ENCODE data around the gene CDH12. TPM values are rescaled to one million over a fixed set of nuclear protein-coding genes. Genes with fewer than 3 reads are reported as not detected.

Gene CDH12
- total RNA-seq, 1 experiment from 2014 or later: 0.22 TPM

GRCh38 chr5:22764736-22765135, 88.4 kb downstream of the CDH12 start:
- no peak for DNase-seq (ENCODE audit: low read depth)

- no peak for DNase-seq (ENCODE audit: low read depth)
Observed at GRCh38 chr5:22757776-22758175, 95.4 kb downstream of the CDH12 start.

- no peak for DNase-seq (ENCODE audit: low read depth)
Observed at GRCh38 chr5:22754155-22754554, 99.0 kb downstream of the CDH12 start.

- no peak for DNase-seq (ENCODE audit: low read depth)
Observed at GRCh38 chr5:22751536-22751935, 101.6 kb downstream of the CDH12 start.

- no peak for DNase-seq (ENCODE audit: low read depth)
Observed at GRCh38 chr5:22736443-22737003, 116.6 kb downstream of the CDH12 start.

DNA sequence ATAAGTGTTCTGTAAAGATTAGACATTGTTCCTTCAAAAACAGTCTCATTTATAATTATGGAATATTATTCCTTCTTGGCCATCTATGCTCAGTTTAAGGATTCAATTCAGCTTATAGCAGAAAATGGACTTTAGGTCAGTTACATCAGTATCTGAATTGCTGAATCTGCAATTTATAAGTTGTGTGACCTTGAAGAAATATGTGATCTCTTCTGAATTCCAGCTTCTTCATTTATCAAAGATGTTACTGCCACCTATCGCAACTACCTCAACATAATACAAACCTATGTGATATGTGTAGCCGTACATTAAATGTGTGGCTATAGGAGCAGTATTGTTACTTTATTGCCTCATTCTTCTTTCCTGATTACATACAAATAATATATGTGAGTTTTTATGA, 118.2 kb downstream of the CDH12 start:
- DNase-seq (ENCODE audit: low read depth): no peak

DNA sequence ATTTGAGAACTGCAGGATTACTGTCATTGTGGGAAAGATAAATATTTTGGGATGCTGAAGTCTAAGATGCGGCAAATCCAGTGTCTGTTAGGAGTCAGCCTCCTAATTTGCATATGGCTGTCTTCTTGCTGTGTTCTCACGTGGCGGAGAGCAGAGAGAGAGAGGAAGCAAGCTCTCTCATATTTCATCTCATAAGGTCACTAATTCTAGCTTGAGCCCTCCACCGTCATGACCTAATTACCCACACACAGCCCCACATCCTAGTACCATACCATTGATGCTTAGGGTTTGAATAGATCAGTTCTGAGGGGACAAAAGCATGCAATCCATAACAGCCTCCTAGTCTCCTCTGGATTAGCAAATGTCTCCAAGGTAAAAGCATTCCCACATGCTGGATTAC, 124.5 kb downstream of the CDH12 start:
- DNase-seq (ENCODE audit: low read depth): no peak

- no peak for DNase-seq (ENCODE audit: low read depth)
Observed at GRCh38 chr5:22722491-22722890, 130.7 kb downstream of the CDH12 start.

DNA sequence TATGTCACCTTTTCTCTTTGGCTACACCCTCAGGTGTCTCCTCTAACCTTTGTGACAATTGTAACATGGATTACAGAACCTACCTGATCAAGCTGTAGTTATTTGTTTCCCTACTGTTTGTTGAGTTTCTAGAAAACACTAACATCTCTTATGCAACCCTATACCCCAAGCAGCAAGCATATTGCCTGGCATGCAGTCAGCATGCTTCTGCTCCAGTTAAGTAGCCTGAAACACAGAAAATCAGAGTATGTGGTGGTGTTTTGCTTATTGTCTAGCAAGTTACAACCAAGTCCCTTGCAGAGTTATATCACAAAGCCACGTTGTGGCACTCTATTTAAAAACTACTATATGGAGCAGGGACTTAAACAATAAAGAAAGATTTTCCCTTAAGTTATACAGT, 131.1 kb downstream of the CDH12 start:
- no peak for DNase-seq (ENCODE audit: low read depth)

DNA sequence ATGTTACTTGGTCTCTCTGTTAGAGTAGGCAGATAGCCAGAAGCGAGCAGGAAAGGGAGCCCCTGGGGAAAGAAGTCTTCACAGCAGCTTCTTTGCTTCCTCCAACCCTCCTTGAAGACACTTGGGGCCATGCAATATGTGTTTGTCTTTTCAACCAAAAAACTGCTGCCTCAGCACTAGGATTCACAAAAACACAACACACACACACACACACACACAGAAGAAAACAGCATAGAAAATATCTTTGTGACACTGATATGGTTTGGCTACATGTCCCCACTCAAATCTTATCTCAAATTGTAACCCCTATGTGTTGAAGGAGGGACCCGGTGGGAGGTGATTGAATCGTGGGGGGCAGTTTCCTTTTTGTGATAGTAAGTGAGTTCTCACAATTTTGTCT, 133.3 kb downstream of the CDH12 start:
- DNase-seq (ENCODE audit: low read depth): no peak

DNA sequence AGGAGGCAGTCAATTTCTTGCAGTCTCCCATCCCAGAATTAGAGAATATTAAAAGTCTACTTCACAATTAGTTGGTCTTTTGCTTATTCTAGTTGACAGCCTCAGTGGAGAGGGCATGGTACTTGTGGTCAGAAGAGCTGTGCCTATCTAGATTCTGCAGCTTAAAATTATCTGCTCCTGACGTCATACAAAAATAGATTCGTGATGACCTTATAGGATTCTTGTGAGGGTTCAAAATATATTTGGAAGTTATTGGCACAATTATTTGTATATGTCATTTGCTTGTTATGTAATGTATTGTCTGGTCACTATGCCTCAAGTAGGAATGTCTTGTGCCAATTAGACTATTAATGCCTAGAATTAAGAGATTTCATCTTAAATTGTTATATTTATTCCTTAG, 142.5 kb downstream of the CDH12 start:
- DNase-seq (ENCODE audit: low read depth): no peak

- no peak for DNase-seq (ENCODE audit: low read depth)
Observed at GRCh38 chr5:22709743-22710142, 143.4 kb downstream of the CDH12 start.

DNA sequence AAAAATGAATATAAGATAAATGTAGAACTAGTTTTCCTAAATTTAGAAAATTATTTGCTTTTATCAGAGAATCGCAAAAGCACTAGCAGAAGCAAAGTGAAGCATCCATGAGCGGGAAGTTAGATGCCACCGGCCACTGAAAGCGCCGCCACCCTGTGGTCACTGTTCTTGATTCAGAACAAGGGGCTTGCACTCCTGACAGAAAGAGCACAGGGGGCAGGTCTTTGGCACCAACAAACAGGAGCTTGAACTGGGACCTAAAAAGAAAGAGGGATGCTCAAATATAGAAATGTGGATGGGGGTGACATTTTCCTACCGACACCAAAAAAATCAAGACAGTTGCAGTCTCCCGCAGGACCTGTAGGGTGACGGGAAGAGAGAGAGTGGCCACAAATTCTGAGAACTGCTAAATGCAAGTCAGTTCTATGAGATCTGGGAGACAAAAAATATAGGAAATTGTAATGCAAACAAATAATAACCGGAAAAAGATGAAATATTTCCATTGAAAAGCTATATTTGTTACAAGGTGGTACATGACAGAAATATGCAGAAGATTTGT, 144.3 kb downstream of the CDH12 start:
- no peak for DNase-seq (ENCODE audit: low read depth)

- DNase-seq (ENCODE audit: low read depth): no peak
Observed at GRCh38 chr5:22706901-22707300, 146.2 kb downstream of the CDH12 start.

GRCh38 chr5:22699319-22699718, 153.8 kb downstream of the CDH12 start:
- no peak for DNase-seq (ENCODE audit: low read depth)

GRCh38 chr5:22693121-22693520, 160.0 kb downstream of the CDH12 start:
- DNase-seq (ENCODE audit: low read depth): no peak

- no peak for DNase-seq (ENCODE audit: low read depth)
Observed at GRCh38 chr5:22683050-22683449, 170.1 kb downstream of the CDH12 start.

DNA sequence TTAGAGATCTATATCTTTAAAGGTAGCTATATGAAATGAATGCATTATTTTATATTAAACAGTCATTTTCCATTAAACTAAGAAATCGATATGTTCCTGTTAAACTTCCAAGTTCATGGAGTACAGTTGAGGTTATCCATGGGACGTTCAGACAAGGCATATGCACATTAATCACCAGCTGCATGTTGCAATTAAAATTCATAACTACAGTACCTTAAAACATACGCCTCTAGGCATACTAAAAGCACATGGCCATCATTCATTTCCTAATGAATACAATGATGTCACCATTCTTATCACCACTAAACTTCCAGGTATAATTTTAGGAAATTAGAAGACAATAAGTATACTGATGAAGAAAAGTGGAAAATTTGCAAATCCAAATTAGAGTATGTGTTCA, 174.3 kb downstream of the CDH12 start:
- no peak for DNase-seq (ENCODE audit: low read depth)

GRCh38 chr5:22673131-22673530, 180.0 kb downstream of the CDH12 start:
- no peak for DNase-seq (ENCODE audit: low read depth)

- DNase-seq (ENCODE audit: low read depth): no peak
Observed at GRCh38 chr5:22669345-22669744, 183.8 kb downstream of the CDH12 start.

DNA sequence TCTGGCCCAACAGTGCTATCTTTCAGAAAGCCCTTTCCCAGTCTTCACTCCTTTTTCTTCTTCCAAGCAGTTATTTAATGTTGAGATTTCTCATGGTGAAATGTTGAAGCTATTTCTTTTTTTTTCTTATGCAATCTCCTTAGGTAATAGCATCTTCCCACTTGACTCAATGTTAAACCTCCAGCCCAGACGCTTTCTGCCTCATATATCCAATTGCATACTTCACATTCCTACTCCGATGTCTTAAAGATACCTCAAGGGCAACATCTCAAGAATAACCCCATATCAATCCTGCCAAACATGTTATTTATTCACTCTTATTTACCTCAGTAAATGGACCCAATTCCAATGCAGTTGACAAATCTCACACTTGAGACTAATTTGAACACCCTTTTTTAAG, 187.3 kb downstream of the CDH12 start:
- no peak for DNase-seq (ENCODE audit: low read depth)

DNA sequence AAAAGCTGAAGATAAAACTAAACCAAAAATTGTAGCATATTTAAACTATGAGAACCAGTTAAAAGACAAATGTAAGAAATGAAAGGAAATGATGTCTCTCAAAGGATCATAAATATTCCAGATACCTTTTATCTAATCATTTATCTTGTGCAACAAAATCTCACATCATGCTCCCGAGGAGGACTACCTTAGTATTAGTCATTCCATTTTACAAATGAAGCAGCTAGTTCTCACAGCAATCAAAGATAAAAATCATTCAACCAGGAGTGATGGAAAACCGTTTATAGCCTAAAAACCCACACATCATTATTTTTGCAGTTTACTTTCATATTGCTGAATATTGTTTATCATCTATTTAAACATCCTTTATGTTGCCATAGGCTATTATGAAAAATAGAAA, 190.0 kb downstream of the CDH12 start:
- no peak for DNase-seq (ENCODE audit: low read depth)

- DNase-seq (ENCODE audit: low read depth): no peak
Observed at GRCh38 chr5:22662391-22662790, 190.8 kb downstream of the CDH12 start.

- DNase-seq (ENCODE audit: low read depth): no peak
Observed at GRCh38 chr5:22651355-22651754, 201.8 kb downstream of the CDH12 start.

Measured in M059J (cell line).